Left colon (tissue), 2 donors: ENCODE results near the gene JADE1. TPM values are rescaled to one million over a fixed set of nuclear protein-coding genes. Genes with fewer than 3 reads are reported as not detected.

Experiments
- ATAC-seq: fragments of 200-7000 bp; cut with Tn5 transposase; one replicate; pipeline ENCODE4 v1.9.1; 2020; ENCODE audit warnings: mild to moderate bottlenecking, moderate library complexity
- DNase-seq, 2 donors: peaks; one replicate each; pipeline ENCODE4 v3.0.0-alpha.2; 2020
- intact Hi-C, 2 donors: fragments of 100-400 bp; cut with DNase I in 1 of 2; cut with micrococcal nuclease in 1 of 2; formaldehyde crosslinking; loops; one replicate each; pipeline versions ENCODE4 v1.11.2 to v1.14.0; 2022; cut with DNase I, micrococcal nuclease
- total RNA-seq, 2 donors: library from RNA; stranded (reverse); fragmentation: NEBNext Ultra II Directional; extraction: Animal tissue kit (Norgen Biotek cat#: 25700); gene quantifications; one replicate each; pipeline ENCODE4 v1.2.1, GENCODE V29; 2021
- donor health status: DM: no; HTN: no; CAD: no.
- donor health status: DM: yes; HTN: yes; CAD: no.

Gene JADE1
- total RNA-seq, 2 donors from 2014 or later: 5.4 to 8.4 TPM

DNA sequence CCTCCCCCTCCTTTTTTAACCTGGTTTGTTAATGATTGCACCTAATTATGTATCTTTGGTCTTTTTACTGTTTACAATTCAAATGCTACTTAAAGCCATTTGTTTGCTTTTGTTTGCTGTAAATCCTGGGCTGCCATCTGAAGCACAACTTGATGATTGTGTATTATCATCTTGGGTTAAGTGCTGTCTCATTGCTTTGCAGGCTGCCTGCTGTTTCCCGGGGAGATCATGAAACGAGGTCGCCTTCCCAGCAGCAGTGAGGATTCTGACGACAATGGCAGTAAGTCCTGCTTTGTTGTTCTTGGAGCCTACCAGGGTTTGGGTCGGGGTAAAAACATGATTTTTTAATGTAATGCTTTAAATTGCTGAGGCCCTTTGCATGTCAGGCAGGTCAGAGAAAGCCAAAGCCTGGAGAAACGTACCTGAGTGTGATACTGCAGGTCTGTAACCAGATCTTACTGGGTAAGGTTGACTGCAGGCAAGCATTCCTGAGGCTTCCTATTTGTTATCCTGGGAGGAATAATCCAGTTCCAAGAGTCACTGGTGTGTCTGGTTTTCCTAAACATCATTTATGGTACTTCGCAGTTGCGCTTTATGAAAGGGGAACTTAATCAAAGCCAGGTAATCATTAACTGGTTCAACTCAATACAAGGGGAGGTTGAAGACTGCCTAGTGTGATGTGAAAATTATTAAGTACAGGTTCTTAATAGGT, 22.2 kb downstream of the JADE1 start:
- ATAC-seq: peak; percentile 50

DNA sequence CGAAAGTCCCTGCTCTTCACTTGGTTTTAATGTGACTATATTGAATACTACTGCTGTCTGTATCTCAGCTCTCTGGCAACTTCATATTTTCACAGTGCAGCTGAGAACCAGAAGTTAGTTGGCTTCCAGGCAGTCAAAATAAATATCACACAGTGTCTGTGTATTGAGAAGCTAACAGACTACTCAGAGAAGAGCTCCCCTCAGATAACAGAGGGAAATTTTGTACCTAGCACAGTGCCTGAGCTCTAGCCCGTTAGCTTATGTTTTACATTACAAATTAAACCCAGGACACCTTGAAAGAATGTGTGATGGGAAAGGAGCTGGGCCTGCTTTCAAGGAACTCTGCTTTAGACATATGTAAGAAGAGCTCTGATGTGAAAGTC, 22.7 kb downstream of the JADE1 start:
- DNase-seq (no peak), ATAC-seq (no peak)
- intact Hi-C loops: no loop called here

More for the DNA sequence above, 22.2 kb downstream of the JADE1 start:
- intact Hi-C loops: no loop called here
- no peak for DNase-seq

DNA sequence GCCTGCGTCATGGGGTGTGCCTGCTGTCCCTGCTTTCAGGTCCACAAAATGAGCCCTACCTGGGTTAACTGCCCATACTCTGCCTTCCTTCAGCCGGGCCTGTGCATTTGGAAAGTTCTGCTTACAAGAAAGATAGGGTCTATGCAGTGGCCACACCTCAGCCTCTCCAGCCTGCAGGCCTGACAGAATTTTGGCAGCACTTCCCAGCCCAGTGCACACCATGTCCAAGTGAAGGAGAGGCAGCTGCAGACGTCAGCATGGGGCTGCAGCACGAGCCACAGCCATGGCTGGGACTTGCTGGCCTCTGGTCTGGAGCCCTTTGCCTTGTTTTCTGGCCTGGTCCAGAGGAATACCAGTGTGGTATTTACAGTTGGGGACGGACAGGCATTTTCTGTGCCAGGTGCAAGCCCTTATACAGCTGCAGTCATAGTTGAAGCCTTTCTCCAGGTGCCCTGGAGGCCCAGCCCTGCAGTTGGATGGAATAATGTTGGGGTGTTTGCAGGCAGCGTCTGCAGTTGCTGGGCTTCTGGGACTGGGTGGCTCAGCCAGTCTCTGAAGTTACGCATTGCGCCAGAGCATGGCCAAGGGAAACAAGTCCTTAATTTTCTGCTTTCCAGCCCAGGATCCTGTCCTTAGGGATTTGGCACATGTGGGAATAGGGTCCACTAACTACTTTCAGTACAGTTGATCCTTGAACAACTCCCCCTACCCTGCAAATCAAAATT, 26.2 kb downstream of the JADE1 start:
- ATAC-seq (no peak), DNase-seq (peak in 1 of 2 donors; percentile 59)
- intact Hi-C loops: no loop called here

DNA sequence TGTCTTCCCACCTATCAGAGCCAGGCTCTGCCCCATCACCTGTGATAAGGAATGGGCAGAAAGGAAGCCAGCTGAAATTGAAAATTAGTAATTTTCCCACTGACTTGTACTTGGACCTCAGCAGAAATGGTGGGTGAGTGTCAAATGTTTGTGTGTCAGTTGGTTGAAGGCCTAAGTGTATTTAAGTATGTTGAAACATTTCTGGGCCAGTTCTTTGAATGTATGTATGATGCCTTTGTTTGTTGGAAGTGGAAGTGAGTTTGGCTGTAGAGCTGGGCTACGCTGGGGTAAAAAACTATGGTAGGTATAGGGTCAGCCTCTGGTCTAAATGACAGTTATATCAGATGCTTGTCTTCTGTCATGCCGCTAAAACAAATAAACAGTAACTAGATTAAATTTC, 27.7 kb downstream of the JADE1 start:
- DNase-seq (no peak), ATAC-seq (no peak)
- intact Hi-C loops: no loop called here

DNA sequence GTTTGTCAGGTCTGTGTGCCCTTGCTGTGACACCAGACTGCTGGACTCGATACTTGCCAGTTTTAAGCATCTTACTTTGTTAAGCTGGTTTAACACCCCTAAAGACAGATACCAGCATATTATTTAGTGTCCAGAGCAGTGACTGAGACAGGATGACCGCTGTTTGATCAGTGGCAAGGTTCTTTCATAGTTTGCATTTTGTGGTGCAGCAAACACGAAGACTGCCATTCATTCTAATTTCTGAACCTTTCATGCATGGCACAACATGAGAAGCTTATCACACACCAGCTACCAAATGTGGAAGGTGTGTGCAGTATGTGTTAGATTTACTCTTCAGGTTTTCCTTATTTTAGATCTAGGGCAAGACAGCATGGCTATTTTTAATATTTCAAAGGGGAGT, 28.2 kb downstream of the JADE1 start:
- ATAC-seq (no peak), DNase-seq (no peak)
- intact Hi-C loops: no loop called here

DNA sequence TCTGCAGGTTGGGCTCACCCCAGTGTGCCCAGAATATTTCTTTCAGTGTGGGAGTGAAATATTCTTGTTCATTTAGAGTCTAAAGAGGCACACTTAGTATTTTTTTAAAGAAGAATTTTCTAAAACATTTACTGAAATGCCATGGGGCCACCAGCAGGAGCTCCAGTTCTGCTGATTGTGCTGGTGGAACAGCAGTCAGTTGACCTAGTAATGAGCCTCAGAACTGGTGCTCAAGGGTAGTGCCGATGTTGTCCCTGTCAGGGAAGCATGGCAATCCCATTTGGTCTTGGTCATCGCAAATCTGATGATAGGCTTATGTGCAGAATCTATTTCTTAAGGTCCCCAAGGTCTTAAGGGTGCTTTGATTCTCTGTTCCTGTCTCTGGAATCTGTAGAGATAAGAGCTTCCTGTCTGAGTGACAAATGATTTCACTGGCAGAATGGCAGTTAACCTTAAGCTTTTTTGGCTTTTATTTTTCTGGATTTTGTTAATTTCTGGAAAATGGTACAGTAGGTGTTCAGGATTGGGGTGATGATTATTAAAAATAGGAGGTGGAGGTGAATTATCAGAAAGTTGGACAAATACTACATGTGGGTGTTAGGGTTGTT, 31.3 kb downstream of the JADE1 start:
- no peak for ATAC-seq
- DNase-seq: no peak
- intact Hi-C loops: no loop called here

DNA sequence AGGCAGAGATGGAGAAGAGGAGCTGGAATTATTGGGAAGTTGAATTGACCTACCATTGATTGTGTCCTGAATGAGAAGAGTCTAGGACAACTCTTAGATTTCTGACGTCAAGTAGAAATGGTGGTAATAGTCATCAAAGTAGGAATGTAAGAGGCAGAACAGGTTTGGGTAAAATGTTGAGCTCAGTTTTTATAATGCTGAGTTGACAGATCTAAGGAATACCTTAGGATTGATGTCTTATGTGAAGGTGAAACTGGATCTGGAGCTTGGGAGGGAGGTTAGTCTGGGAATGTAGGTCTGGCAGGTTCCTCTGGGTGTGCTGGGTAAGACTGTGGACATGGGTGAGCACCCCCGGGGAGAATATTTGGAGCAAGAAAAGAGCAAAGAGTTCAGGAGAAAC, 31.9 kb downstream of the JADE1 start:
- ATAC-seq (no peak), DNase-seq (no peak)
- intact Hi-C loops: no loop called here

DNA sequence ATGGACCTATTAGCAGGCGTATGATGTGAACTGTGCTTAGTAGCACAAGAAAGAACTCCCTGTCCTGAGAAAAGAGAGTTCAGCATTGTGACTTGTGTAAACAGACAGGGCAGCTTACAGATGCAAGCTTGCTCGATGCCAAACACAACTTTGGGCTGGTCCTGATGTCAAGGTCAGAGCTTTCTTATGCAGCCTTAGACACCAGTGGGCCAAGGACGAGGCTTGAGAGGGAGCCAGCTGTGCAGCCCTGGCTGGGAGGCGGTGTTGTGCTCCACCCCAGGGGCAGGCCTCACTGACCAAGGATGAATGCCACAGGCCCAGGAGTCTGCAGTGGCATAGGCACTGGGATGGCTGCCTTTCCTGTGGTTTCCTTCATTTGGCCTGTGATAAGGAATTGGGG, 35.4 kb downstream of the JADE1 start:
- DNase-seq (no peak), ATAC-seq (peak; percentile 12)
- intact Hi-C loops: no loop called here

DNA sequence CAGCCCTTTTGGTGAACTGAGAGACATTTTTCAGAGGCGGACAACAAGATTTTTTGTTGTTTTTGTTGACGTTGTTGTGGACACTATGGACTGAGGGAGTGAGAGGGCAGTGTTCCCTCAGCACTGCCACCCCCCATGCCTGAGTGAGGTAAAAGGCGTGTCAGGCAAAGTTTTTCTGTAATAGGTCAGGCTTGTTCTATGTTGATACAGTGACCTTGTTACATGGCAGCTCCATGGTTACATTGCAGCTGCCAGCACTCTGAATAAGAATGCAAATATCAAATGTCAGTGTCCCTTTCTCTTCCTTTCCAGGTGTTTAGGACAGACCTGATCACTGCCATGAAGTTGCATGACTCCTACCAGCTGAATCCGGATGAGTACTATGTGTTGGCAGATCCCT, 36.6 kb downstream of the JADE1 start:
- no peak for DNase-seq
- no peak for ATAC-seq
- intact Hi-C loops: no loop called here

DNA sequence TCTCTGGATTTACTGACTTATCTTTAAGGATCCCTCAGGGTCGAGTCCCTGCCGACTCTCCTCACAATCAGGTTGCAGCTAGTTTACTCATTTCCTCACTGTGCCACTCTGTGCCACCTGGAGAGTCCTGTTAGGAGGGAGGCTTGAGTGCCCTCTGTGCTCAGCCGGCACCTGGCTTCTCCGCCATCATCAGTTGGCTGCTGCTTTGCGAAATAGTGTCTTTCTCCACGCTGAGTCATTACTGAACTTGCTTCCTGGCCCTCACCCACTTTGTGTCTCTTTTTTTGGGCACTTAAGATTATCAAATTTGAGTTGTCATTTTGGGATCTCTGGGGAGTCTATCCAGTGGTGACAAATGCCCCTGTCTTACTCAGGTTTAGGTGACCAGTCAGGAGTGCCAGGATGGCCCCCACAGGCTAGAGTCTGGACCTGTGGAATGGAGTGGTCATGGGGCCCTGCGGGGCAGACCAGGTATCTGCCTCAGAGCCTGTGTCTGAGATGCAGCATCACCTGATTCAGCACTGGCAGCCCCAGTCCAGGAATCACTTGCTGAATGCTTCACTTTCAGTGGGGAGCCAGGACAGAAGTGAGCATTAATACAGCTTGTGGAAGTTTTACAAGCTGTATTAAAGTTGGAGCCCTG, 37.7 kb downstream of the JADE1 start:
- no peak for ATAC-seq
- no peak for DNase-seq

DNA sequence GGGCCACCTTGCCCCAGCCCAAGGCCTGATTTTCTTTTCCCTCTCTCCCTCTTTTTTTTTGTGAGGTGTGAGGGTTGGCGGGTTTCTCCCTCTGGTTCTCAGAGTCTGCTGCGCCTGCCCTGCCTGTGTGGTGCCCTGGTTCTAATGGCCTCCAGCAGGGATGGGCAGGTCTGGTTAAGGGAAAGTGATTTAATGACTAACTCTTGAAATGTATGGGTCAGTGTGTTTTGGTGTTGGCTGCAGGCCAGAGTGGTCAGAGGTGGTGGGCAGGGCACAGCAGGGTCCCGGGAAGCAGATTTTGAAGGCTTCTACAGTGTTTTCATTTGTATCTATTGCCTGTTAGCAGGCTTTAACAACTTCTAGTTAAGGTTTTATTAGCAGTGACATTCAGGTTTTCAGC, 39.0 kb downstream of the JADE1 start:
- ATAC-seq (no peak), DNase-seq (no peak)
- intact Hi-C loops: no loop called here

More for the DNA sequence above, 37.7 kb downstream of the JADE1 start:
- intact Hi-C loops: no loop called here

DNA sequence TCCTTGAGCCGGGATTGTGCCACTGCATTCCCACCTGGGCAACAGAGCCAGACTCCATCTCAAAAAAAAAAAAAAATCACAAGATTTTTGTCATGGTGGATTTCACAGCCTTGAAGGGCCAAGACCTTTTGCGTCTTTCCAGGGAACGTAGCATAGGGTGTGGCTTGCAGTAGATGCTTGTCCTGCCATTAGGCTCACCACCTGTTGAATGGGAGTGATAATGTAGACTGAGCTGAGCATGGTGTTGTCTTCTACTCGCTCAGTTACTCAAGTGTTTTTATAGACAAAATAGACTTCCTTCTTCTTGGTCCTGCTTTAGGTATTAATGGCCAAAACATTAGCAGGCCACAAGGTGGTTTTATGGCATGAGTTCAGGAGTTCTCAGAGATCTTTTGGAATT, 40.8 kb downstream of the JADE1 start:
- intact Hi-C loops: no loop called here
- ATAC-seq (no peak), DNase-seq (no peak)

DNA sequence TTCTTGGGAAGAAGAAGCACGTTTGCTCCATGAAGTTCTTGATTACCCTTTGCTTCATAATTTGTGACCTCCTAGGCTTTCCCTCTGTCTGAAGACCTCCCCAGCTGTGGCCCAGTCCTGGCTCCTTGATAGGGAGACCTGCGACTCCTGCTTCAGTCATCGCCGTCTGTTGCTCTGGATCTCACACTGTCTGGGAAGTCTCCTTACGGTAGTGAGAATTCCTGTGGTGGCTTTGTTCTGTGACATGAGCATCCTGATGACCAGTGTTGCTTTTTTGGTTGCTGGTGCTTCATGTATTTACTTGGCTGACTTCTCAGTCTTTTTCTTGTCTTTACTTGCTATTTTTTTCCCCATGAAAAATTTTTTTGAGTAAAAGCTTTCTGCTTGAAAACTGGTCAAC, 44.2 kb downstream of the JADE1 start:
- intact Hi-C loops: no loop called here
- ATAC-seq (no peak), DNase-seq (no peak)

DNA sequence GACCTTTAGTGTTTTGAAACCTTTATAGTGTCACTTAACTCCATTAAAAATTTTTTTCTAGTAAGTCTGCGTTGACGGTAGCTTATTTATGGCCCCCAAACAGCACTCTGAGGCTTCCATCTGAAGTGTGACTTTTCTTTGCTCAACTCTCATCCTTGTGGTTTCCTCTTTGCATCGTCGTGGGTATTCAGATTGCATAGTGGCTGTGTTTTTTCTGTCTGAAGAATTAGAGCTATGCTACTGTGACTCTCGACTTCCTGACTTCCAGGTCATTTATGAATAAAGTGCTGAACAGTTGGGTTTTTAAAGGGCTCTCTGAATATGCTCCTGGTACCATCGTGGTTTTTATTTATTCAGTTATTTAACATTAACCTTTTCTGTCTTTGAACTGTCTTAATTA, 44.9 kb downstream of the JADE1 start:
- ATAC-seq: no peak
- intact Hi-C loops: no loop called here

DNA sequence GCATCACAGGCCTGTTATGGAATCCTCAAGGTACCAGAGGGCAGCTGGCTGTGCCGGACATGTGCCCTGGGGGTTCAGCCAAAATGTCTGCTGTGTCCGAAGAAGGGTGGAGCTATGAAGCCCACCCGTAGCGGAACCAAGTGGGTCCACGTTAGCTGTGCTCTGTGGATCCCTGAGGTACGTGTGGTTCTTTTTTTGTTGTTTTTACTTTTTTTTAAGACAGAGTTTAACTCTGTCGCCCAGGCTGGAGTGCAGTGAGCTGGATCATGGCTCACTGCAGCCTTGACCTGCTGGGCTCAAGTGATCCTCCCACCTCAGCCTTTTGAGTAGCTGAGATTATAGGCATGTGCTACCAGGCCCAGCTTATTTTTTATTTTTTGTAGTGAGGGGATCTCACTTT, 46.1 kb downstream of the JADE1 start:
- no peak for DNase-seq
- intact Hi-C loops: no loop called here
- no peak for ATAC-seq

More for the DNA sequence above, 44.9 kb downstream of the JADE1 start:
- DNase-seq: no peak

DNA sequence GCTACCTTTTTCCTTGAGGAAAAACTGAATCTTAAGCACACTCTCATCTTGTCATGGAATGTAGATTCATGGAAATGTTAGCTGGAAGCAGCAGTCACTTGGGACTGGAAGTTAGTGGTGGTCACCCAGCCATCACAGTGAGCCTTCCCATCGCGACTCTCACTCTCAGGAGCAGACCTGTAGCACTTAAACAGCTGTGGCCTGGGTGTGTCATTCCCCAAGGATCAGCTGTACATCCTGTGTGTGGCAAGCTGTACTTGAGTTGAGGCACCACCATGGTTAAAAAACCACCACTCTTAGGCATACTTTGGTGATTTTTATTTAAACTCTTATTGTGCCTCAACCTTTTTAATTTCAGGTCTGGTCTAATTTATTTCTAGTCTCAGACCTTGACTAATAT, 46.7 kb downstream of the JADE1 start:
- DNase-seq: no peak
- intact Hi-C loops: no loop called here
- ATAC-seq: no peak

DNA sequence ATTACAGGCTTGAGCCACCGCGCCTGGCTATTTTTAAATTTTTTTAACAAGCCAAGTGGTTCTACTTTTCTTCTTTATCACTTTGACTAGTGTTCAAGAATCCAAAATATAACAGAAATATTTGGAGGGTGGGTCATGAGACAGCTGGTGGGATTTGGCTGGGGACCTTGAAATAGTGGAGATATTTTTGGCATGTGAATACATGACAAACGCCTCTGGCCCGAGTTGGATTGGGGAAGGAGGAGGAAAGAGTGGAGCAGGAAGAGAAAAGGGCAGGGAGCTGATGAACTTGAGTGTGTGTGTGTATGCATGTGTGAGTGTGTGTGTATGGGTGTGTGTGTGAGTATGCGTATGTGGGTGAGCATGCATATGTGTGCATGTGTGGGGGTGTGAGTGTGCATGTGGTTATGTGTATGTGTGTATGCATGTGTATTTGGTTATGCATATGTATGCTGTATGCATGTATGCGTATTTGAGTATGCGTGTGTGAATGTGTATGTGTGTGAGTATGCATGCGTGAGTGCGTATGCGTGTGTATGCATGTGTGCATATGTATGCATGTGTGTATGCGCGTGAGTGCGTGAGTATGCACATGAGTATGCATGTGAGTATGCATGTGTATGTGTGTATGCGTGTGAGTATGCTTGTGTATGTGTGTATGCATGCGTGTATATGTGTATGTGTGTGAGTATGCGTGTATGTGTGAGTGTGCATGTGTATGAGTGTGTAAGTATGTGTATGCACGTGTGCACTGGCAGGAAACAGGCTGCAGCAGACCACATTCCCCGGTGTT, 49.6 kb downstream of the JADE1 start:
- ATAC-seq (no peak), DNase-seq (no peak)
- intact Hi-C loops: no loop called here

DNA sequence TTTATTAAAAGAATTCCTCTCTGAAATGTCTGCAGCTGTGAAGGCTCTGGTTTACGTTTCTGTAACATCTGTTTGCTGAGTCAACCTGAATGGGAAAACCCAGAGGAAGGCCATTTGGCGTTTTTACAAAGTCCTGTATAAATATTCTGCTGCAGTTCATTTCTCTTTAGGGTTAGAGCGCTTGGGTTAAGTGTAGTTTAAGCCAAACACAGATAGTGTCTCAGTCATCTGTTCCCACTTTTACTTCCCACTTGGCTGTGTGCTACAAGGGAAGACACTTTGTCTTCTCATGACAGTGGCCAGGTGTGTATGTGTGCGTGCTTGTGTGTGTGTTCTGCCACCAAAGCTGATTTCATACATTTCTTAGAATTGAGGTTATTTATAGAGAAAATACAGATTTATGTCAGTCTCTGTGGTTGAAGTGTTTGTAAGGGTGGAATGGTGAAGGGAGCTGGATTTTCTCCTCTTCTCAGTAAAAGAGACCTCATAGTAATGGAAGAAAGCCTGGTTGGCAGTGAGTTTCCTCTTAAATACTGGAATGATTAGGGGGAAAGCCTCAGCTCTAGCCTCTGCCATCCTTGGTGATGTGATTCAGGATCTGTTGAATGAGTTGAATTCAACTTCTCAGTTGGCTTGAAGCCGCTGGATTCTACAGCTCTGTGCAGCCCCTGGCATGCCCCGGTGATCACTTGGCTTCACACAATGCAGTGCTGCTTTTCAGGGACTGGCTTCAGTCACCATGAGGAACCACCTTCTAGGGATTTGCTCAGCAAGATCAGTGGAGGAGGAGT, 50.6 kb downstream of the JADE1 start:
- DNase-seq (no peak), ATAC-seq (no peak)
- intact Hi-C loops: loop anchor here in 1 of 2 donors (5.0 to 10.0 kb wide), 4 partner anchors 45 to 668 kb away; no protein-coding TSS in a partner anchor
